HCT116 (cell line): ENCODE data around the gene KRT24. TPM values are rescaled to one million over a fixed set of nuclear protein-coding genes. Genes with fewer than 3 reads are reported as not detected.

Experiments
- ATAC-seq: fragments of 200-7000 bp; cut with Tn5 transposase; 2 replicates; pipeline ENCODE4 v1.9.1; 2020; ENCODE audit warnings: mild to moderate bottlenecking, moderate library complexity
- BruUV-seq: library from RNA; stranded (reverse); fragments of 400-500 nt; replicated peaks from 2 replicates; lab custom pipeline; 2021; lab: Mats Ljungman, UMichigan
- CTCF ChIA-PET: fragments of 300-600 bp; sonication (Branson Sonifier 250); formaldehyde crosslinking; loops from one replicate; lab custom pipeline; 2021; ENCODE audit warnings: antibody characterized with exemption; lab: Charles Lee
- POLR2A ChIA-PET: fragments of 300-600, 350-600 bp; sonication (Branson Sonifier 250); formaldehyde crosslinking; loops from one replicate; lab custom pipeline; 2021; ENCODE audit warnings: antibody characterized with exemption; lab: Charles Lee
- RAD21 ChIA-PET, 2 experiments: fragments of 300-600 bp; sonication (Branson Sonifier 250); formaldehyde crosslinking; loops; one replicate each; lab custom pipeline; 2023; ENCODE audit warnings: low total read pairs in 2 of 2; ENCODE audit not compliant: uncharacterized antibody in 2 of 2, unreplicated experiment in 2 of 2, low non-redundant PET in 1 of 2; lab: Charles Lee
- DNase-seq: peaks from one replicate; pipeline ENCODE4 v3.0.0-alpha.2; 2010; ENCODE audit warnings: low read depth, low spot score
- H2AFZ ChIP-seq: fragments of 200-600 bp; shearing (Covaris generic), sonication (generic); 2 replicates; pipeline ENCODE4 v1.6.1; 2017; ENCODE audit warnings: low read depth, mixed run types, mixed read lengths, antibody characterized with exemption, low read length; ENCODE audit not compliant: poor library complexity, severe bottlenecking
- H3K27ac ChIP-seq: 2 replicates; pipeline ENCODE4 v1.5.1; 2012; ENCODE audit warnings: low read depth, low read length
- H3K27me3 ChIP-seq: fragments of 200-600 bp; sonication (generic); 2 replicates; pipeline ENCODE4 v1.6.1; 2016; ENCODE audit warnings: mixed run types, low read length, mixed read lengths; ENCODE audit not compliant: insufficient read depth
- H3K36me3 ChIP-seq, 2 experiments: fragments of 200-500 bp in 1 of 2; fragments of 200-600 bp in 1 of 2; sonication (Bioruptor generic) in 1 of 2; sonication (generic) in 1 of 2; 2 replicates each; pipeline versions ENCODE4 v1.5.1 to v1.6.1; 2014 to 2016; ENCODE audit warnings: low read length in 2 of 2, inconsistent platforms in 1 of 2, mixed read lengths in 1 of 2, mixed run types in 1 of 2; ENCODE audit not compliant: insufficient read depth in 2 of 2, control insufficient read depth in 1 of 2
- H3K4me1 ChIP-seq, 2 experiments: fragments of 200-600 bp in 1 of 2; sonication (generic) in 1 of 2; 2 replicates each; pipeline versions ENCODE4 v1.5.1 to v1.6.1; 2012 to 2017; ENCODE audit warnings: low read length in 2 of 2, inconsistent platforms in 1 of 2, mild to moderate bottlenecking in 1 of 2, mixed read lengths in 1 of 2, mixed run types in 1 of 2, moderate library complexity in 1 of 2; ENCODE audit not compliant: insufficient read depth in 2 of 2, control insufficient read depth in 1 of 2
- H3K4me2 ChIP-seq: fragments of 200-600 bp; sonication (generic); 2 replicates; pipeline ENCODE4 v1.6.1; 2017; ENCODE audit warnings: mixed run types, low read length, mixed read lengths
- H3K4me3 ChIP-seq, 2 experiments: fragments of 200-600 bp in 1 of 2; sonication (generic) in 1 of 2; replicated peaks in 1 of 2; 2 replicates each; pipeline ENCODE4 v1.5.1; 2011 to 2016; ENCODE audit warnings: low read length in 2 of 2, control low read depth in 1 of 2, low read depth in 1 of 2, mild to moderate bottlenecking in 1 of 2, mixed read lengths in 1 of 2, mixed run types in 1 of 2
- H3K79me2 ChIP-seq: fragments of 200-600 bp; sonication (generic); 2 replicates; pipeline ENCODE4 v1.6.1; 2017; ENCODE audit warnings: mild to moderate bottlenecking, mixed run types, low read length, moderate library complexity, mixed read lengths; ENCODE audit not compliant: insufficient read depth
- H3K9ac ChIP-seq: fragments of 200-600 bp; sonication (generic); 2 replicates; pipeline ENCODE4 v1.6.1; 2016; ENCODE audit warnings: low read length, mixed read lengths
- H3K9me2 ChIP-seq: fragments of 200-600 bp; sonication (generic), shearing (Covaris generic); 2 replicates; pipeline ENCODE4 v1.6.1; 2017; ENCODE audit warnings: mixed run types, mild to moderate bottlenecking, moderate library complexity; ENCODE audit not compliant: insufficient read depth
- H3K9me3 ChIP-seq, 2 experiments: fragments of 200-500 bp in 1 of 2; fragments of 200-600 bp in 1 of 2; sonication (Bioruptor generic) in 1 of 2; sonication (generic) in 1 of 2; 2 replicates each; pipeline ENCODE4 v1.6.1; 2014 to 2017; ENCODE audit warnings: low read length in 2 of 2, mixed read lengths in 2 of 2, inconsistent platforms in 1 of 2, low read depth in 1 of 2, mild to moderate bottlenecking in 1 of 2, mixed run types in 1 of 2, moderate library complexity in 1 of 2; ENCODE audit not compliant: control insufficient read depth in 1 of 2, insufficient read depth in 1 of 2
- H4K20me1 ChIP-seq: fragments of 200-600 bp; sonication (generic), shearing (Covaris generic); 2 replicates; pipeline ENCODE4 v1.6.1; 2017; ENCODE audit warnings: mixed run types, mild to moderate bottlenecking, moderate library complexity; ENCODE audit not compliant: insufficient read depth
- CEBPB ChIP-seq: IDR thresholded peaks from 2 replicates; pipeline ENCODE4 v1.6.1; 2012; ENCODE audit warnings: low read depth
- CTCF ChIP-seq, 3 experiments: fragments of 200-600 bp in 1 of 3; sonication (generic) in 1 of 3; IDR thresholded peaks in 2 of 3; conservative IDR thresholded peaks in 1 of 3; 2 replicates each; pipeline ENCODE4 v1.5.1; 2012 to 2017; ENCODE audit warnings: low read depth in 2 of 3, low read length in 2 of 3, antibody characterized with exemption in 1 of 3, borderline replicate concordance in 1 of 3, control low read depth in 1 of 3, mild to moderate bottlenecking in 1 of 3, mixed read lengths in 1 of 3, mixed run types in 1 of 3, moderate library complexity in 1 of 3; ENCODE audit not compliant: insufficient read depth in 1 of 3
- EZH2 ChIP-seq: fragments of 200-600 bp; sonication (generic); IDR thresholded peaks from 2 replicates; pipeline ENCODE4 v1.6.1; 2017; ENCODE audit warnings: antibody characterized with exemption, mixed run types
- EZH2phosphoT487 ChIP-seq: fragments of 200-600 bp; IDR thresholded peaks from 2 replicates; pipeline ENCODE4 v1.6.1; 2018; ENCODE audit warnings: antibody characterized with exemption, borderline replicate concordance
- POLR2A ChIP-seq: IDR thresholded peaks from 2 replicates; pipeline ENCODE4 v1.7.0; 2011; ENCODE audit warnings: borderline replicate concordance; ENCODE audit not compliant: insufficient read depth, insufficient read length; ENCODE audit errors: extremely low read depth
- POLR2AphosphoS5 ChIP-seq: IDR thresholded peaks from 2 replicates; pipeline ENCODE4 v1.6.1; 2011; ENCODE audit warnings: mild to moderate bottlenecking, low read depth, low read length, moderate library complexity
- RAD21 ChIP-seq: IDR thresholded peaks from 2 replicates; pipeline ENCODE4 v1.6.1; 2012; ENCODE audit warnings: low read depth, mild to moderate bottlenecking
- SIN3A ChIP-seq: IDR thresholded peaks from 2 replicates; pipeline ENCODE4 v1.6.1; 2012; ENCODE audit warnings: low read depth
- SRF ChIP-seq: IDR thresholded peaks from 2 replicates; pipeline ENCODE4 v1.6.1; 2012; ENCODE audit warnings: low read depth
- YY1 ChIP-seq: IDR thresholded peaks from 2 replicates; pipeline ENCODE4 v1.6.1; 2011; ENCODE audit warnings: low read length, low read depth, moderate library complexity, mild to moderate bottlenecking; ENCODE audit not compliant: insufficient replicate concordance; ENCODE audit errors: extremely low read depth
- ZBTB33 ChIP-seq: IDR thresholded peaks from 2 replicates; pipeline ENCODE4 v1.6.1; 2011; ENCODE audit warnings: mild to moderate bottlenecking, low read length, moderate library complexity; ENCODE audit not compliant: insufficient replicate concordance; ENCODE audit errors: extremely low read depth
- ZNF274 ChIP-seq: fragments of 200-500 bp; sonication (Bioruptor generic); IDR thresholded peaks from 2 replicates; pipeline ENCODE4 v1.6.1; 2014; ENCODE audit warnings: mild to moderate bottlenecking, low read depth, low read length, inconsistent platforms
- intact Hi-C: fragments of 100-400 bp; cut with micrococcal nuclease; formaldehyde crosslinking; loops from 2 replicates; pipeline ENCODE4 v1.10.0; 2022
- total RNA-seq: library from RNA; stranded (reverse); gene quantifications from one replicate; pipeline ENCODE4 v1.2.1, GENCODE V29; 2021; ENCODE audit not compliant: unreplicated experiment
- TF ChIP-seq, protein P1 (sequence below): IDR thresholded peaks from 2 replicates; pipeline ENCODE4 v1.6.1; 2012
- TF ChIP-seq, protein P2 (sequence below): IDR thresholded peaks from 2 replicates; pipeline ENCODE4 v1.6.1; 2012

KRT24 gene
- total RNA-seq, 1 experiment from 2014 or later: not detected

DNA sequence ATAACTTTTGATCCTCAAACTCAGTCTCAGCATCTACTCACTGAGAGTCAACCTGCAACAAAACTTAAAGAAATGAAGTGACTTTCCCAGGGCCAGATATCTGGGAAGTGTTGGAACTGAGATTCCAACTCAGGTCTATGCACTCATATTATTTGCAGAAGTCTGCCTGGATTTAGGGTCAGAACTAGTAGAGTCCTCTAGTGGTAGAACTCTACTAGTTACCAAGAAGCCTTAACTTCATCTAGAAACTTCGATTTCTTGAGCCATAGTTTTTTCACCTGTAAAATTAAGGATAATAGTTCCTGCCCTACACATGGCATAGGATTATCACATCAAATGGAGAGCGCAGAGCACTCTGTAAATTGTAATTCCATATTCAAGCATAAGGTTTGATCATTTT is 23.4 kb upstream of the KRT24 start:
- Histone ChIP-seq H3K4me1 (no peaks in the 10 kb centered on the region), H3K36me3 (no peaks in the 10 kb centered on the region), H3K9me2 (no peaks in the 10 kb centered on the region), H3K4me3 (no peak overlapping the region), H3K9ac (no peak overlapping the region), H4K20me1 (no peaks in the 10 kb centered on the region), H3K9me3 (no peaks in the 10 kb centered on the region), H3K27me3 (no peaks in the 10 kb centered on the region), H3K79me2 (no peaks in the 10 kb centered on the region), H3K4me2 (no peak overlapping the region), H3K27ac (no peak overlapping the region), H2AFZ (peak overlapping the region; percentile 4)
- DNase-seq (peak; percentile 16), ATAC-seq (peak; percentile 65)
- RAD21 ChIA-PET: no interaction called here
- BruUV-seq: no TSS peak
- CTCF ChIA-PET: interaction anchor here (1.0 kb wide), 1 partner anchor 10 kb away, joined by 3 read pairs; no protein-coding TSS in a partner anchor
- POLR2A ChIA-PET: no interaction called here
- intact Hi-C loops: loop anchor here (2.0 kb wide), 1 partner anchor 106 kb away; no protein-coding TSS in a partner anchor
- TF ChIP-seq RAD21: peak; percentile 48
- no peak for TF ChIP-seq ZNF274
- peak; percentile 20 to 43 (median 41); a peak in 5 of 6 replicates for TF ChIP-seq CTCF (IDR thresholded peaks at IDR 0.05 in 2 of 3, conservative IDR thresholded peaks at IDR 0.05 in 1 of 3; ENCODE audit: borderline replicate concordance in 1 of 3, insufficient read depth in 1 of 3, low read depth in 2 of 3, low read length in 2 of 3)

DNA sequence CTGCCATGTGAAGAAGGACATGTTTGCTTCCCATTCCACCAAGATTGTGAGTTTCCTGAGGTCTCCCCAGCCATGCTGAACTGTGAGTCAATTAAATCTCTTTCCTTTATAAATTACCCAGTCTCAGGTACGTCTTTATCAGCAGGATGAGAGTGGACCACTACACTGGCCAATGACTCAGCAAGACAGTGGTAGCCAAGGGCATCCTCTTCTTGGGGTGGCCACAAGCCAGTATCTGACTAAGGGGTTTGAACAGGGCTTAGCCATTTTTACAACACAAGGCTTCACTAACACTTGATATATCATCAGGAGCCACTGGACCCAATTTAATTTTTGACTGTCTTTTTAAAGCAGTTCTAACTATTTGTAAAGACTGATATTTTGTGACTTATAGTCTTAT is 21.1 kb upstream of the KRT24 start:
- Histone ChIP-seq H3K9me3 (no peaks in the 10 kb centered on the region), H3K9me2 (no peaks in the 10 kb centered on the region), H3K4me3 (no peak overlapping the region), H3K9ac (no peak overlapping the region), H4K20me1 (no peaks in the 10 kb centered on the region), H2AFZ (no peak overlapping the region), H3K4me2 (no peak overlapping the region), H3K79me2 (no peaks in the 10 kb centered on the region), H3K4me1 (no peaks in the 10 kb centered on the region), H3K27ac (no peak overlapping the region), H3K27me3 (no peaks in the 10 kb centered on the region), H3K36me3 (no peaks in the 10 kb centered on the region)
- no peak for DNase-seq
- CTCF ChIA-PET: no interaction called here
- POLR2A ChIA-PET: no interaction called here
- RAD21 ChIA-PET: no interaction called here
- ATAC-seq: no peak
- no TSS peak for BruUV-seq
- intact Hi-C loops: no loop called here
- TF ChIP-seq EZH2phosphoT487 (no peak), YY1 (no peak), SIN3A (no peak), ZBTB33 (no peak), EZH2 (no peak), ZNF274 (no peak), POLR2AphosphoS5 (no peak), SRF (no peak), CEBPB (no peak), POLR2A (no peak)
- TF ChIP-seq, protein P1, sequence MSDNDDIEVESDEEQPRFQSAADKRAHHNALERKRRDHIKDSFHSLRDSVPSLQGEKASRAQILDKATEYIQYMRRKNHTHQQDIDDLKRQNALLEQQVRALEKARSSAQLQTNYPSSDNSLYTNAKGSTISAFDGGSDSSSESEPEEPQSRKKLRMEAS: no peak
- TF ChIP-seq, protein P2, sequence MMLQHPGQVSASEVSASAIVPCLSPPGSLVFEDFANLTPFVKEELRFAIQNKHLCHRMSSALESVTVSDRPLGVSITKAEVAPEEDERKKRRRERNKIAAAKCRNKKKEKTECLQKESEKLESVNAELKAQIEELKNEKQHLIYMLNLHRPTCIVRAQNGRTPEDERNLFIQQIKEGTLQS: no peak
